Measurements from ENCODE around the gene C19orf44.
A peak's percentile ranks its signal among the peaks of the same experiment; 100 is the strongest.
"Not testable (repeated sequence)": the region's sequence is repeated elsewhere in the genome, so short reads cannot be mapped to it uniquely, and the experiment has no call there.

Gene C19orf44

GRCh38 chr19:16463991-16464575, 32.1 kb upstream of the C19orf44 start:
- H3K4me1 Mint-ChIP-seq, result peaks cover 49% of the 10 kb centered on the region
- no peaks in the 10 kb centered on the region for H3K27me3 Mint-ChIP-seq (ENCODE audit: low read depth)
- TF ChIP-seq CTCF (IDR thresholded peaks at IDR 0.05; ENCODE audit: unreplicated experiment in 3 of 3), result no peak
- H3K4me3 Mint-ChIP-seq, result no peak overlapping the region
- no peaks in the 10 kb centered on the region for H3K9me3 Mint-ChIP-seq
- peaks cover 8% of the 10 kb centered on the region for H3K36me3 Mint-ChIP-seq (ENCODE audit: low read depth)
- H3K27ac Mint-ChIP-seq, result peak overlapping the region in 2 of 3 experiments; percentile 8 to 10

GRCh38 chr19:16465239-16465638, 31.0 kb upstream of the C19orf44 start:
- no peaks in the 10 kb centered on the region for H3K27me3 Mint-ChIP-seq (ENCODE audit: low read depth)
- no peaks in the 10 kb centered on the region for H3K9me3 Mint-ChIP-seq
- no peak overlapping the region for H3K27ac Mint-ChIP-seq
- no peak overlapping the region for H3K4me3 Mint-ChIP-seq
- no peak for TF ChIP-seq CTCF (IDR thresholded peaks at IDR 0.05; ENCODE audit: unreplicated experiment in 3 of 3)
- peaks cover 8% of the 10 kb centered on the region for H3K36me3 Mint-ChIP-seq (ENCODE audit: low read depth)
- H3K4me1 Mint-ChIP-seq, result peaks cover 50% of the 10 kb centered on the region

DNA sequence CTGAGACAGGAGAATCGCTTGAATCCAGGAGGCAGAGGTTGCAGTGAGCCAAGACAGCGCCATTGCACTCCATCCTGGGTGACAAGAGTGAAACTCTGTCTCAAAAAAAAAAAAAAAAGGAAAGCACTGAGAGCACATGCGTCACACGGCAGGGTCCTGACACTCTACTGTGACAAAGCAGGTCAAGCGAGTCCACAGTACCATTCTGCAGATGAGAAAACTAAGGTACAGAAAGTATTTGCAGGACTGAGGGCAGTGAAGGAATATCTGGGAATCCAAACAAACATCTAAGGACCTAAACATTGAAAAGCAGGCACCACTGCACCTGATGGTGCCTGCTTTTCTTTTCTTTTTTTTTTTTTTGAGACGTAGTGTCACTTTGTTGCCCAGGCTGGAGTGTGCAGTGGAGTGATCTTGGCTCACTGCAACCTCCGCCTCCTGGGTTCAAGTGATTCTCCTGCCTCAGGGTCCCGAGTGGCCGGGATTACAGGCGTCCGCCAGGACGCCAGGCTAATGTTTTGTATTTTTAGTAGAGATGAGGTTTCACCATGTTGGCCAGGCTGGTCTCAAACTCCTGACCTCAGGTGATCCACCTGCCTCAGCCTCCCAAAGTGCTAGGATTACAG, 29.3 kb upstream of the C19orf44 start:
- H3K9me3 Mint-ChIP-seq; H3K36me3 Mint-ChIP-seq (ENCODE audit: low read depth); H3K27ac Mint-ChIP-seq; H3K27me3 Mint-ChIP-seq (ENCODE audit: low read depth): not testable (repeated sequence)
- Mint-ChIP-seq H3K4me1 (peaks cover 54% of the 10 kb centered on the region), H3K4me3 (peak overlapping the region in 1 of 3 experiments; percentile 34)

GRCh38 chr19:16467581-16467980, 28.6 kb upstream of the C19orf44 start:
- Mint-ChIP-seq H3K27ac (no peak overlapping the region), H3K9me3 (no peaks in the 10 kb centered on the region), H3K4me3 (peak overlapping the region; percentile 34 to 76 (median 72)), H3K27me3 (ENCODE audit: low read depth) (no peaks in the 10 kb centered on the region), H3K4me1 (peaks cover 54% of the 10 kb centered on the region), H3K36me3 (ENCODE audit: low read depth) (peaks cover 8% of the 10 kb centered on the region)
- no peak for TF ChIP-seq CTCF (IDR thresholded peaks at IDR 0.05; ENCODE audit: unreplicated experiment in 3 of 3)

- H3K36me3 Mint-ChIP-seq (ENCODE audit: low read depth), result peaks cover 4% of the 10 kb centered on the region
- no peaks in the 10 kb centered on the region for H3K27me3 Mint-ChIP-seq (ENCODE audit: low read depth)
- TF ChIP-seq CTCF (IDR thresholded peaks at IDR 0.05; ENCODE audit: unreplicated experiment in 3 of 3), result no peak
- H3K4me3 Mint-ChIP-seq, result peak overlapping the region; percentile 90 to 95 (median 95)
- H3K9me3 Mint-ChIP-seq, result no peaks in the 10 kb centered on the region
- peaks cover 43% of the 10 kb centered on the region for H3K4me1 Mint-ChIP-seq
- peak overlapping the region; percentile 3 to 83 (median 39) for H3K27ac Mint-ChIP-seq
These were observed 25.7 kb upstream of the C19orf44 start for GRCh38 chr19:16470541-16470910.

DNA sequence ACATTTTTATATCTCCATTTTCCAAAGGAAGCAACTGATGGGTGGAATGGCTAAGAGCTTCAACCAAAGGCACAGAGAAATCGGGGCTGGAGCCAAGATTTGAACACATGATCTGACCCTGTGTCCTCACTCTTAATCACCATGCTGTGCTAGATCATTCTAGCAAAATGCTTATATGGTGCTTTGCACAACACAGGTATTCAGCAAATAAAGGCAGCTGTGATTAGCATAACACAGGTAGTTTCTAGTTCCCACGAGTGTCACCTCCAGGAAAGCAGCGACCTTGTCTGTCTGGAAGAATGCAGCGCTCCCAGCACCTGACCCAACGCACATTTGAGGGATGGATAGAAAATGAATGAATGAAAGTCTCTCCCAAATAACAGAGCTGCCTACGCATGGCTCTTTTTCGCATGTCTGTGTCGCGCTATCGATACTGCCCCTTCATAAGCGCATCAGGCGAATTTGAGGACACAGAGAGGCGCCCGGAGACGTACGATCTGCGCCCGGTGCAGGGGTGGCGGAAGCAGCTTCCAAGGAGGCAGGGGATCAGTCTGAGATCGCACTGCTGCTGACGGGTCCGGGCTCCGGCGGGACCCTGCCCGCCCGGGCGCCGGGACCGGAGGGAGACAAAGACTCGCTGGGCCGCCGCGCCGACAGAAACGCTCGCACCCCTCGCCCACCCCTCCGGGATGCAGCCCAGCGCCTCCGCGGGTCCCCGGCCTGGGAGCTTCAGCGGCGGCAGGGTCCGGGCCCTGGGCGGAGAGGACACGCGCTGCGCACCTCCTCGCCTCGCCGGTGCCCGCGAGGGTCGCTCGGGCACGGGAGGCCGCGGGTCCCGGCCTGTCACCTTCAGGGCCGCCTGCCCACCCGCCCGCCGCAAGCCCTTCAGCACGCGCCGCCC, 25.0 kb upstream of the C19orf44 start:
- H3K4me1 Mint-ChIP-seq, result peaks cover 43% of the 10 kb centered on the region
- no peaks in the 10 kb centered on the region for H3K9me3 Mint-ChIP-seq
- no peak for TF ChIP-seq CTCF (IDR thresholded peaks at IDR 0.05; ENCODE audit: unreplicated experiment in 3 of 3)
- H3K27me3 Mint-ChIP-seq (ENCODE audit: low read depth), result no peaks in the 10 kb centered on the region
- H3K4me3 Mint-ChIP-seq, result peak overlapping the region; percentile 90 to 95 (median 95)
- peak overlapping the region; percentile 3 to 83 (median 39) for H3K27ac Mint-ChIP-seq
- H3K36me3 Mint-ChIP-seq (ENCODE audit: low read depth), result peaks cover 2% of the 10 kb centered on the region

DNA sequence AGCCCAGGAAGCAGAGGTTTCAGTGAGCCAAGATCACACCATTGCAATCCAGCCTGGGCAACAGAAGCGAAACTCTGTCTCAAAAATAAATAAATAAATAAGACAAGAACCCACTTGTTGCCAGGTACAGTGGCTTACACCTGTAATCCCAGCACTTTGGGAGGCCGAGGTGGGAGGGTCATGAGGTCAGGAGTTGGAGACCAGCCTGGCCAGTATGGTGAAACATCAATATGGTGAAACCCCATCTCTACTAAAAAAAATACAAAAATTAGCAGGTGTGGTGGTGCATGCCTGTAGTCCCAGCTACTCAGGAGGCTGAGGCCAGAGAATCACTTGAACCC, 23.7 kb upstream of the C19orf44 start:
- Mint-ChIP-seq H3K4me1 (peaks cover 43% of the 10 kb centered on the region), H3K4me3 (peak overlapping the region; percentile 86 to 92 (median 90))
- not testable (repeated sequence) for H3K36me3 Mint-ChIP-seq (ENCODE audit: low read depth); H3K27ac Mint-ChIP-seq; H3K9me3 Mint-ChIP-seq; H3K27me3 Mint-ChIP-seq (ENCODE audit: low read depth)
